HG02885 (cell line): Measurements from ENCODE around the gene SLC35D2.
"Not testable (repeated sequence)": the region's sequence is repeated elsewhere in the genome, so short reads cannot be mapped to it uniquely, and the experiment has no call there.

ENCODE experiments used
- ATAC-seq: cut with Tn5 transposase; IDR thresholded peaks from one replicate; pipeline ENCODE4 v1.9.1; 2021; ENCODE audit warnings: mild to moderate bottlenecking; ENCODE audit not compliant: unreplicated experiment, poor library complexity

Gene SLC35D2

GRCh38 chr9:96400132-96400910 lies 16.8 kb upstream of the SLC35D2 start:
- no peak for ATAC-seq

DNA sequence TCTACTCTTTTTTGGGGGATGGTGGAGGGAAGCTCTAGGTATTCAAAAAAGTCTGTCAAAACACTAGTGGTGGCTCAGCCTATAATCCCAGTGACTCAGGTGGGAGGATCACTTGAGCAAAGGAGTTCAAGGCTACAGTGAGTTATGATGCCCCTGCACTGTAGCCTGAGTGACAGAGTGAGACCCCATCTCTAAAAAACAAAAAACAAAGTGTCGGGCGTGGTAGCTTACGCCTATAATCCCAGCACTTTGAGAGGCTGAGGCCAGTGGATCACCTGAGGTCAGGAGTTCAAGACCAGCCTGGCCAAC lies 15.8 kb upstream of the SLC35D2 start:
- ATAC-seq, result no peak

- ATAC-seq, result no peak
These were observed 15.2 kb upstream of the SLC35D2 start for GRCh38 chr9:96398582-96399324.

- ATAC-seq, result no peak
These were observed 12.5 kb upstream of the SLC35D2 start for GRCh38 chr9:96395964-96396363.

DNA sequence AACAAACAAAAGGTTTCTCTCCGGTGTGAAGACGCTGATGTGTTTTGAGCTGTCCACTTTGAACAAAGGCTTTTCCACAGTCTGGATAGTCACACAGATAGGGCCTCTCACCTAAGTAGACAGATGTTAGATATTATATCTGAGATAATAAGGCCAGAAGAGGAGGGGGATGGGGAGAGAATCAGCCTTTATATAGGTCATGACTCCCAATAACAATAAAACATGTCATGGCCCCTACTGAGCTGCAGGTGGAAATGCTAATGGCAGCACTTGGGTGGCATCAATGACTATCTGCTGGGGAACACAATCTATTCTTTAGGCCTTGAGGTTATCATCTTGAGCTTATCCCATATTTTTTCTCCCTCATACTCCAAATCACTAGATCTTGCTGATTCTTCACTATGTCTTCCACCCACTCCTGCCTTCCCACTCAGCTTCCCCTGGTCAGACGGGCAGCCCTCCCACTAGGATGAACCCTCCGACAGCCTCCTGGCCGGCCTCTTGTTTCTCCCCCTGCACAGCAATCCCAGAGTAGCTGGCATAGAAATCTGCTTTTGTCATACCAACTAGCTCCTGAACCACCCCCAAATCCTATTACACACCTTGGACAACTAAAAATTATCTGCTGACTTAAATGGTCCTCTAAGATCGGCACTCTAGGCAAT lies 11.5 kb upstream of the SLC35D2 start:
- no peak for ATAC-seq

DNA sequence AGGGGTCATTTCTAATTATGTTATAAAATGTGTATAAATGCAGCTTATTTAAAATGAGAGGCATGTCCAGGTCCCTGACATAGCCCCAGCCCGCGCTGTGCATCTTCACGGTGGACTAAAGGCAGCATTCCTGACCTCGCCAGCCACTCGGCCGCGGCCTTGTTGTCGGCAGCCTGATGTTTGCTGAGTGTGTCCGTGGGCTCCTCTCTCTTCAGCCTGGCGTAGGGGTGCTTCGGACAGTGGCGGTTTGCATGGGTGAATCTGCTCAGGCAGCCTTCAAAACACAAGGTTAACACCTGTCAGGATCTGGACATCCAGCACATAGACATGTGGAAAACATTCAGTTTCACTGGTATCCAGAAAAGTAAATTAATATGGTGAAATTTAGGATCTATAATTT lies 8.8 kb upstream of the SLC35D2 start:
- ATAC-seq, result no peak

DNA sequence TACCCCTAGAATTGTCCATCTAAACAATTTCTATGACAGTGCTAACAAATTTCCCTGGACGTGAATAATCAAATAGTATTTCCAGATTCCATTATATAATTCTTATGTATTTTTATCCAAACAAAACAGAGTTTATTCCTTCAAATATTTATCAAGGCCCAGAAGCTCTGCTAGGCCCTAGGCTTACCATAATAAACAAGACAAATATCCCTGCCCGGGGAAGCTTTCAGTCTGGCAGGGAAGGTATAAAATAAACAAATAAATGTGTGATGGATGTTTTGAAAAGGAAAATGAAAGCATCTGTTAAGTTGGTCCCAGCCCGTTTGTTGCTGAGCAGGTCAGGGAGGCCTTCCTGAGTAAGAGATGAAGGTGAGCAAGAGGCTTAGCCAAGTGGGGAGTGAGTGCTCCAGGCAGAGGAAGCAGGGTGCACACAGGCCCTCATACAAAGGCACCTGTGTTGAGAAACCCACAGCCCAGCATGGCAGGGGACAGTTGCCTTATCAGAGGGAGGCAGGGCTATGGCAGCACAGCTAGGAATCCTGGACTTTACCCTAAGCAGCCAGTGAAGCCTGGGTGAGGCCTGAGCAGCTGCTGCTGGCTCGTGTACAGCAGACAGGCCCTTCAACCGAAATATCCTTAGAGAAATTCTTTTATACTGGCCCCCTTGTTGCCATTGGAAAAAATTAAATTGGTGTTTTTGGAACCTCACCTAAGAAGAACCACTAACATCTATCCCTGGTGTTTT lies 7.7 kb upstream of the SLC35D2 start:
- ATAC-seq, result no peak

DNA sequence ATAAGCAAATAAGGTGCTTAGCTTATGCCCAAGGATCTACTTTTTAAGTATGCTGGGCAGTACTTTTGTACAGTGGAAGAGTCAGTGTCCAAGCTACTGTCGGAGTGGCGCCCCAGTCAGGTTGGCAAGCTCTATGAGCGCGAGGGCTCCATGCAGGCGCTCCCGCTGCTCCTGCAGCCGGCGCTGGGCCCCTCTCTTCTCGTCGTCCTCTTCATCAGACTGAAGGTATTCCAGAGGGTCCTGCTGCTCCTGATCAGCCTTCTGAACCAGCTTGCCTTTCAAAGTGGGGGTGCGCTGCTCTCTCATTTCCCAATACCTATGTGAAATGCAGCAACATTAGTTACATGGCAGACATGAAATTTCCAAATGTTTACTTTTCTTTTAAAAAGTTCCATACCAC lies 4.6 kb upstream of the SLC35D2 start:
- no peak for ATAC-seq

DNA sequence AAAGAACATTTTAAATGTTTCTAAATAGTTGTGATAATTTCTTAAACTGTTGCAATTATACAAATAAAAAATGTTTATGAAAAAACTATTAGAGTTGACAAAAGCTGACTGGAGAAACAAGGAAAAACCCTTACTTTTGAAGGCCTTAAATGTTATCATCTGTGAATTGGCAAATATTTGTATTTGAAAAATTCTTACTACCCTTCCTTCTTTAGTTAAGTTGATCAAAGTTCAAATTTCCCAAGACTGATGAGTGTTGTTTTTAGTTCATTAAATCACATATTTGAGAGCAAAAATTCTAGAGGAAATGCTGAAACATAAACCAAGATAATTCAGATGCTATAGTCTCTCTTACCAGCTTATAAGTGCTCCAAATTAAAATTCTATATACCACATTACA lies 2.6 kb upstream of the SLC35D2 start:
- ATAC-seq, result no peak

GRCh38 chr9:96382839-96383164 lies 709 bp downstream of the SLC35D2 start:
- ATAC-seq, result no peak

DNA sequence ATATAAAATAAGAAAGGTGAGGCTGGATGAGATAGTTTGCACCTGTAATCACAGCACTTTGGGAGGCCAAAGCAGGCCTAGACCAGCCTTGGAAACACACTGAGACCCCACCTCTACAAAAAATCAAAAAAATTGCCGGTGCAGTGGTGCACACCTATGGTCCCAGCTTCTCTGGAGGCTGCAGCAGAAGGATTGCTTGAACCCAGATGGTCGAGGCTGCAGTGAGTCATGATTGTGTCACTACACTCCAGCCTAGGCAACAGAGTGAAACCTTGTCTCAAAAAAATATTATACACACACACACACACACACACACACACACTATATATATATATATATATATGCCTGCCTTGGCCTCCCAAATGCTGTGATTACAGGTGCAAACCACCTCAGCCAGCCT lies 1.3 kb downstream of the SLC35D2 start:
- ATAC-seq, result no peak

GRCh38 chr9:96381696-96382095 lies 1.8 kb downstream of the SLC35D2 start:
- no peak for ATAC-seq

- ATAC-seq, result no peak
These were observed 2.4 kb downstream of the SLC35D2 start for GRCh38 chr9:96381125-96381524.

- no peak for ATAC-seq
These were observed 4.0 kb downstream of the SLC35D2 start for GRCh38 chr9:96379461-96379860.

GRCh38 chr9:96378187-96378586 lies 5.3 kb downstream of the SLC35D2 start:
- ATAC-seq, result no peak

GRCh38 chr9:96376891-96377874 lies 6.3 kb downstream of the SLC35D2 start:
- no peak for ATAC-seq

GRCh38 chr9:96375507-96375906 lies 8.0 kb downstream of the SLC35D2 start:
- not testable (repeated sequence) for ATAC-seq

- no peak for ATAC-seq
These were observed 15.6 kb downstream of the SLC35D2 start for GRCh38 chr9:96367943-96368342.

GRCh38 chr9:96363175-96363967 lies 20.1 kb downstream of the SLC35D2 start:
- ATAC-seq, result no peak
